Fibroblast of mammary gland (primary cell): ENCODE data around the gene PCNX3.

Experiments
- DNase-seq: peaks from one replicate; pipeline ENCODE4 v3.0.0-alpha.2; 2010; ENCODE audit warnings: low read depth
- H3K4me3 ChIP-seq: 2 replicates; pipeline ENCODE4 v1.5.1; 2011; ENCODE audit warnings: low read depth, mild to moderate bottlenecking, low read length, moderate library complexity; ENCODE audit not compliant: control insufficient read depth
- TF ChIP-seq, protein P1 (sequence below): conservative IDR thresholded peaks from 2 replicates; pipeline ENCODE4 v1.5.1; 2011; ENCODE audit warnings: low read depth, low read length, inconsistent platforms; ENCODE audit not compliant: control insufficient read depth, insufficient read depth

Gene PCNX3

DNA sequence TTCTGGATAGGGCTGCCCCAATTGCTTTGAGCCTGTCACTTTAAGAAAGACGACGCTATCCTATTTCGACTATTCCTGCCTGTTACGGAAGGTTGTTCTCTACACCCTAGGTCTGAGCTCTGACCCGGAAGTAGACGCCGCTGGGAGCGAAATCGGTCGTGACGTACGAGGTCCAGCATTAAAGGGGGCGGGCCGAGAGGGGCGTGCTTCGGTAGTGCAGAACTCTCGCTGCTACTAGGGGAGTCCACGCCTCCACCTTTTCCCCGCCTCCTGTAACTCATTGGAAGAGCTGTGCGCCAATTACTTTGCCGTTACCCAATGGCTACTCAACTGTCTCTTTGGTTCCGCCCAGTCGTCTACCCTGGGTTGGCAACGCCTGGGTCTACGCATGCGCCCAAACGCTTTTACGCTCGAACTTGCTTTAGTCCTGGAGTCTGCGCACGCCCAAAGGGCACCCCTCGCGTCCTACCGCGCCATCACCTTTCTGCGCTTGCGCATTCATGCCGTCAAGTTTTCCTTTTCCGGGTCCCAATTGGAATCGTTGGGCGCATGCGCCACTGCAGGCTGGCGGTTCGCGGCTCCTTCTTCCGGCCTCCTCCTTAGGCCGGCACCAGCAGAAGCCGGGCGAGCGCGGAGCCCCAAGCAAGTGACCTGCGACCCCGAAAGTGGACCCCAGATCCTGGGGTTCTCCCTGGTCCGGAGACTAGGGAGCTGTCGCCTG, at the start of gene PCNX3:
PCNX3 (plus strand) TSS at position 548 of the 721 bp plus-strand sequence. CDS start 536 bp downstream, outside the sequence.
- TF ChIP-seq, protein P1, sequence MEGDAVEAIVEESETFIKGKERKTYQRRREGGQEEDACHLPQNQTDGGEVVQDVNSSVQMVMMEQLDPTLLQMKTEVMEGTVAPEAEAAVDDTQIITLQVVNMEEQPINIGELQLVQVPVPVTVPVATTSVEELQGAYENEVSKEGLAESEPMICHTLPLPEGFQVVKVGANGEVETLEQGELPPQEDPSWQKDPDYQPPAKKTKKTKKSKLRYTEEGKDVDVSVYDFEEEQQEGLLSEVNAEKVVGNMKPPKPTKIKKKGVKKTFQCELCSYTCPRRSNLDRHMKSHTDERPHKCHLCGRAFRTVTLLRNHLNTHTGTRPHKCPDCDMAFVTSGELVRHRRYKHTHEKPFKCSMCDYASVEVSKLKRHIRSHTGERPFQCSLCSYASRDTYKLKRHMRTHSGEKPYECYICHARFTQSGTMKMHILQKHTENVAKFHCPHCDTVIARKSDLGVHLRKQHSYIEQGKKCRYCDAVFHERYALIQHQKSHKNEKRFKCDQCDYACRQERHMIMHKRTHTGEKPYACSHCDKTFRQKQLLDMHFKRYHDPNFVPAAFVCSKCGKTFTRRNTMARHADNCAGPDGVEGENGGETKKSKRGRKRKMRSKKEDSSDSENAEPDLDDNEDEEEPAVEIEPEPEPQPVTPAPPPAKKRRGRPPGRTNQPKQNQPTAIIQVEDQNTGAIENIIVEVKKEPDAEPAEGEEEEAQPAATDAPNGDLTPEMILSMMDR, result no peak
- peak; percentile 100 for DNase-seq
- H3K4me3 ChIP-seq, result peak within 1 kb of the TSS; percentile 91

DNA sequence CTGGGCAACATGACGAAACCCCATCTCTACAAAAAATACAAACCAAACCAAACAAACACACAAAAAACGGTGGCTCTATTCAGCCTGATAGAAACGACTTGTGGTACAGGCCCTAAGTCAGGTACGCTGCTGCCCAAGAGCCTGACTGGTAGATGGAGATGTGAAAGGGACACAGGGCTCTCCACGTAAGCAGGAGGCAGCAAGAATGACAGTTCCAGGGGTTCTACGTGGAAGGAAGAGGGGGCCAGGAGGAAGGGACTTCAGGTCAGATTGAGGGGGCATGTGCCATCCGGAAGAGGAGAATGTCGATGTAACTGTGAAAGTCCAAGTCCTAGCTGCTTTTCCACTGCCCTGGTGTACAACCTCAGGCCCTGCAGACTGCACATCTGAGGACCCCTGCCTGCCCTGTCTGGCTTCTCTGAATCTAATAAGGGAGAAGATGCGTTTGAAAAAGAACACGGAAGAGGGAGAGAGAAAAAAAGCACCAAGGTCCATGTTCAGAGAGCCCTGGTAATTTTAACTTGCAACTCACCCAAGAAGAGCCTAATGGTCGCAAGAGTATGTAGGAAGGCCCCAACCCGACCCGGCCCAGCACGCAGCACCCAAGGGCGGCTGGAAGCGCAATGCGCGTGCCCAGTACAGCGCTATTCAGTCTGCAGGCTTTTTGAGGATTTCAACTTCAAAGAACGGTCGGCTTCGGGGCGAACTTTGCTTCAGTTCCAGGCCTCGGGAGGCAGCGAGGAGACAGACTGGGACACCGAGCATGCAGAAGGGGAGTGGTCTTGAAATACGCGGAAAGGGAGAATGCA, 46.2 kb upstream of the PCNX3 start:
- no peak for DNase-seq

GRCh38 chr11:65569973-65570918, 45.3 kb upstream of the PCNX3 start, which contains the start of gene ZNRD2:
TSS of gene ZNRD2 (plus strand) at chr11:65570477. CDS start at chr11:65570492, 15 bp downstream.
- peak within 1 kb of the TSS; percentile 87 for H3K4me3 ChIP-seq
- DNase-seq, result peak; percentile 98
- TF ChIP-seq, protein P1, result peak; percentile 26

More for the DNA sequence above, 46.2 kb upstream of the PCNX3 start:
- peak overlapping the region; percentile 87 for H3K4me3 ChIP-seq
- TF ChIP-seq, protein P1, result no peak

- TF ChIP-seq, protein P1, result no peak
- no peak for DNase-seq
- peak overlapping the region; percentile 87 for H3K4me3 ChIP-seq
These were observed 44.2 kb upstream of the PCNX3 start for GRCh38 chr11:65571420-65571819.

DNA sequence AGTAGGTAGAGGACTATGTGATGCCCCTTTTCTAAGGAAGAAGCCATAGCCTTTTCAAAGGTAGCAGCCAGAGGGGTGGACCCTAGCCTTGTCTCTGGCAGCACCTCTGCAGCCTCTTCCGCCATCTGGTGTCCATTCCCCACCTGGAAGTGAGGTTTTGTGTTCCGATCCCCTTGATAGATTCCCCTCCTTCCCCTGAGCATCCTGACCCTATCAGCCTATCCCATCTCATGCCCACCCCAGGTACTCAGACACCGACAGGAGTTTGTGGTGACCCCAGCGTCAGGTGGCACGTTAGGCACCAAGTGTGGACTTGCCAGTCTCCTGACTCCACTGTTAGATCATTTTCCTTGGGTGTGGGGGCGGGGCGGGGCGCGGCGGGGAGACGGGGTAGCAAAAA, 43.6 kb upstream of the PCNX3 start:
- peak; percentile 58 for DNase-seq
- H3K4me3 ChIP-seq, result peak overlapping the region; percentile 87
- TF ChIP-seq, protein P1, result peak; percentile 40
